Cerebellar nuclear complex (tissue), 1 donor: ENCODE results near the gene ABCB11.
"Not testable (repeated sequence)": the region's sequence is repeated elsewhere in the genome, so short reads cannot be mapped to it uniquely, and the experiment has no call there.

Experiments
- DNase-seq, 2 experiments: peaks; one replicate each; lab custom pipeline; 2025; lab: John Stamatoyannopoulos, UW

The ABCB11 gene

GRCh38 chr2:168890006-168890782, 140.9 kb downstream of the ABCB11 start, which contains the start of gene SPC25:
TSS of gene SPC25 (minus strand) at chr2:168890430. CDS start at chr2:168889519, 911 bp downstream.
- DNase-seq = peak in 1 of 2 experiments; percentile 11

- no peak for DNase-seq
Observed at GRCh38 chr2:168889635-168890005, 141.5 kb downstream of the ABCB11 start.

- DNase-seq = no peak
Observed at GRCh38 chr2:168884975-168885374, 146.1 kb downstream of the ABCB11 start.

GRCh38 chr2:168882163-168882562, 149.0 kb downstream of the ABCB11 start:
- DNase-seq = not testable (repeated sequence)

- DNase-seq = no peak
Observed at GRCh38 chr2:168874368-168875054, 156.6 kb downstream of the ABCB11 start.

GRCh38 chr2:168870824-168871223, 160.3 kb downstream of the ABCB11 start:
- DNase-seq = not testable (repeated sequence)
